ENCODE results near the gene C18orf54. TPM values are rescaled to one million over a fixed set of nuclear protein-coding genes. Genes with fewer than 3 reads are reported as not detected.
A peak's percentile ranks its signal among the peaks of the same experiment; 100 is the strongest.

The C18orf54 gene
- total and polyA plus RNA-seq, 2 donors (not counting 1 experiment from before 2014, with no cell fraction given), result 2.8 to 5.6 TPM

DNA sequence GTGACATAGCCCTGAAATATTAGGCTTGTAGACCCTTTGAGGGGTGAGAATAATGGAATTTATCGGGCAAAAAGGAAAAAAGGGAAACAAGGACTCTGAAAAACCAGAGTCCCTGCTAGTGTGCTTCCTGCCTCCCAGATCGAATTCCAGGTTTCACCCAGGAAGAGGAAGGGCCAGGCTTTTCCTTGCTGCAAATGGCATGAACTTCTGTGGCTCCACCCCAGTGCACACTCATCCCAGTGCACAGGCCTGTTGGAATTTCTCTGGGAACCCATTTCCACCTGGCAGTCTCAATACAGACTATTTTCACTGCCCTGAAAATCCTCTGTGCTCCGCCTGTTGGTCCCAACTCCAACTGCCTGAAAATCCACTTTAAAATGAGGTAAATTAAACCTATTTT, 29.9 kb downstream of the C18orf54 start:
- Histone ChIP-seq H3K27me3 (ENCODE audit: control insufficient read depth, insufficient read depth, low read length) (no peaks in the 10 kb centered on the region), H3K9me3 (ENCODE audit: control insufficient read depth, insufficient read depth, low read depth, low read length) (no peaks in the 10 kb centered on the region), H2AFZ (ENCODE audit: low read length) (peak overlapping the region; percentile 52), H3K4me2 (ENCODE audit: extremely low read depth, insufficient read depth, low read length) (no peak overlapping the region), H4K20me1 (ENCODE audit: control insufficient read depth, extremely low read depth, insufficient read depth, low read length) (no peaks in the 10 kb centered on the region), H3K79me2 (ENCODE audit: control insufficient read depth, insufficient read depth, low read length) (no peaks in the 10 kb centered on the region), H3K4me3 (replicated peaks in 1 of 4; ENCODE audit: control extremely low read depth in 1 of 4, insufficient read depth in 1 of 4, low read depth in 3 of 4, low read length in 4 of 4) (no peak overlapping the region), H3K9ac (ENCODE audit: insufficient read depth, low read length) (no peak overlapping the region), H3K4me1 (ENCODE audit: control insufficient read depth, extremely low read depth, insufficient read depth, low read length) (peaks cover 4% of the 10 kb centered on the region), H3K36me3 (ENCODE audit: control insufficient read depth, insufficient read depth, low read length) (no peaks in the 10 kb centered on the region), H3K27ac (ENCODE audit: insufficient read depth, low read length) (no peak overlapping the region)
- no peak for DNase-seq (ENCODE audit: low read depth in 2 of 2)
- no peak for TF ChIP-seq EZH2 (IDR thresholded peaks at IDR 0.05; ENCODE audit: low read length, missing control alignments)
- TF ChIP-seq, protein P1, sequence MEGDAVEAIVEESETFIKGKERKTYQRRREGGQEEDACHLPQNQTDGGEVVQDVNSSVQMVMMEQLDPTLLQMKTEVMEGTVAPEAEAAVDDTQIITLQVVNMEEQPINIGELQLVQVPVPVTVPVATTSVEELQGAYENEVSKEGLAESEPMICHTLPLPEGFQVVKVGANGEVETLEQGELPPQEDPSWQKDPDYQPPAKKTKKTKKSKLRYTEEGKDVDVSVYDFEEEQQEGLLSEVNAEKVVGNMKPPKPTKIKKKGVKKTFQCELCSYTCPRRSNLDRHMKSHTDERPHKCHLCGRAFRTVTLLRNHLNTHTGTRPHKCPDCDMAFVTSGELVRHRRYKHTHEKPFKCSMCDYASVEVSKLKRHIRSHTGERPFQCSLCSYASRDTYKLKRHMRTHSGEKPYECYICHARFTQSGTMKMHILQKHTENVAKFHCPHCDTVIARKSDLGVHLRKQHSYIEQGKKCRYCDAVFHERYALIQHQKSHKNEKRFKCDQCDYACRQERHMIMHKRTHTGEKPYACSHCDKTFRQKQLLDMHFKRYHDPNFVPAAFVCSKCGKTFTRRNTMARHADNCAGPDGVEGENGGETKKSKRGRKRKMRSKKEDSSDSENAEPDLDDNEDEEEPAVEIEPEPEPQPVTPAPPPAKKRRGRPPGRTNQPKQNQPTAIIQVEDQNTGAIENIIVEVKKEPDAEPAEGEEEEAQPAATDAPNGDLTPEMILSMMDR (conservative IDR thresholded peaks at IDR 0.05 in 1 of 2, IDR thresholded peaks at IDR 0.05 in 1 of 2; ENCODE audit: low read depth in 1 of 2, low read length in 2 of 2), result no peak

DNA sequence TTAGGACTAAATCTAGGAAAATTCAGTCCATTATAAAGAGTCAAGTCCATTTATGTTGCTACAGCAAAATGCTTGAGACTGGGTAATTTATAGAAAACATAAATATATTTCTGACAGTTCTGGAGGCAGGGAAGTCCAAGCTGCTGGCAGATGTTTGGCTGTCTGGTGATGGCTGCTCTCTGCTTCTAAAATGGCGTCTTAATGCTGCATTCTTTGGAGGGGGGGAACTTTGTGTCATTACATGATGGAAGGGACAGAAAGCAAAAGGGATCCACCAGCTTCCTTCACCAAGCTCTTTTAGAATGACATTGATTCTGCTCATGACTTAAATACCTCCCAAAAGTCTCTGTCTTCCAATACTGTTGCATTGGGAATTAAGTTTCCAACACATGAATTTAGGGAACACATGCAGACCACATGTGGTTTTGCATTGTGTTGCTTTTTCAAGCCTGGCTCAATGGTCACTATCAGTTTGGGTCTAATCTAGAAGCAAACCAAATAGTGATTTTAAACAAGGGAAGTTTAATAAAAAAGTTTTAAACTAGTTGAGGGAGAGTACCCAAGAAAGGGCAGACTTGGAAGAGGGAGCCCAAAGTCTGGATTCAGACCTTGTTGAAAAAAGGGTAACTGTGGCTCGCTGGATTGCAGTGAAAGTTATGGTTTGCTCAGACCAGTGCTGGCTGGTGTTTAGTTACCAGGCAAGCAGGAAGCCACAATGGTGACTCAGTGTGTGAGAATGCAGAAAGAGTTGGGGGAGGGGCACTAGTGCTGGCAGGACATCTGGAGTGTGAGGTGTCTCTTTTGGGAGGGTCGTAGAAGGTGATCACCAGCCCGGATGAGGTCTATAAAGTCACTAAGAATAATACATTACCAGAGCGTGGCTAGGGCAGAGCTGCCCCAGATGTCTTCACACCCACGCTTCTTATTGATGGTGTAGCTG, 30.8 kb downstream of the C18orf54 start:
- DNase-seq (ENCODE audit: low read depth in 2 of 2), result peak; percentile 85 to 88
- Histone ChIP-seq H3K36me3 (ENCODE audit: control insufficient read depth, insufficient read depth, low read length) (no peaks in the 10 kb centered on the region), H3K4me1 (ENCODE audit: control insufficient read depth, extremely low read depth, insufficient read depth, low read length) (peaks cover 4% of the 10 kb centered on the region), H3K27ac (ENCODE audit: insufficient read depth, low read length) (peak overlapping the region; percentile 40), H3K79me2 (ENCODE audit: control insufficient read depth, insufficient read depth, low read length) (no peaks in the 10 kb centered on the region), H3K4me3 (replicated peaks in 1 of 4; ENCODE audit: control extremely low read depth in 1 of 4, insufficient read depth in 1 of 4, low read depth in 3 of 4, low read length in 4 of 4) (no peak overlapping the region), H3K9me3 (ENCODE audit: control insufficient read depth, insufficient read depth, low read depth, low read length) (no peaks in the 10 kb centered on the region), H3K4me2 (ENCODE audit: extremely low read depth, insufficient read depth, low read length) (peak overlapping the region; percentile 56), H4K20me1 (ENCODE audit: control insufficient read depth, extremely low read depth, insufficient read depth, low read length) (no peaks in the 10 kb centered on the region), H2AFZ (ENCODE audit: low read length) (peak overlapping the region; percentile 44), H3K27me3 (ENCODE audit: control insufficient read depth, insufficient read depth, low read length) (no peaks in the 10 kb centered on the region), H3K9ac (ENCODE audit: insufficient read depth, low read length) (no peak overlapping the region)
- TF ChIP-seq, protein P1 (conservative IDR thresholded peaks at IDR 0.05 in 1 of 2, IDR thresholded peaks at IDR 0.05 in 1 of 2; ENCODE audit: low read depth in 1 of 2, low read length in 2 of 2), result no peak
- TF ChIP-seq EZH2 (IDR thresholded peaks at IDR 0.05; ENCODE audit: low read length, missing control alignments), result no peak

DNA sequence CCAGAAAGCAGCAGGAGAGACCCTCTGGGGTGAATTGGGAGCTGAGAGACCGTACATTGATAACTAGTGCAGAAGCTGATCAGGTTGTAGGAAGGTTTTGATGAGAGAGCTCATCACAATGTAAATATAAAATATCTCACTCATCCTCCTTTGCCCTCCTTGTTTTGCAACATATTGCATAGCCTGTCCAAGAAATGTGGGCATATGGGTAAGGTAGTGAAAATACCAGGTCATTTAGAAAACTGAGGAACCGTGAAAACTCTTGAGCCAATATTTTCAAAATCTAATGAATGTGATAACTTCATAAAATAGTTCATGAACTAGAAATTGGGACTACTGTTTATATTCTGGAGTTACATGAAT, 31.4 kb downstream of the C18orf54 start:
- Histone ChIP-seq H3K27ac (ENCODE audit: insufficient read depth, low read length) (no peak overlapping the region), H2AFZ (ENCODE audit: low read length) (no peak overlapping the region), H3K4me3 (replicated peaks in 1 of 4; ENCODE audit: control extremely low read depth in 1 of 4, insufficient read depth in 1 of 4, low read depth in 3 of 4, low read length in 4 of 4) (no peak overlapping the region), H3K79me2 (ENCODE audit: control insufficient read depth, insufficient read depth, low read length) (no peaks in the 10 kb centered on the region), H3K4me1 (ENCODE audit: control insufficient read depth, extremely low read depth, insufficient read depth, low read length) (peaks cover 4% of the 10 kb centered on the region), H3K4me2 (ENCODE audit: extremely low read depth, insufficient read depth, low read length) (no peak overlapping the region), H4K20me1 (ENCODE audit: control insufficient read depth, extremely low read depth, insufficient read depth, low read length) (no peaks in the 10 kb centered on the region), H3K27me3 (ENCODE audit: control insufficient read depth, insufficient read depth, low read length) (no peaks in the 10 kb centered on the region), H3K9ac (ENCODE audit: insufficient read depth, low read length) (no peak overlapping the region), H3K9me3 (ENCODE audit: control insufficient read depth, insufficient read depth, low read depth, low read length) (no peaks in the 10 kb centered on the region), H3K36me3 (ENCODE audit: control insufficient read depth, insufficient read depth, low read length) (no peaks in the 10 kb centered on the region)
- no peak for DNase-seq (ENCODE audit: low read depth in 2 of 2)
- TF ChIP-seq EZH2 (IDR thresholded peaks at IDR 0.05; ENCODE audit: low read length, missing control alignments), result no peak
- TF ChIP-seq, protein P1 (conservative IDR thresholded peaks at IDR 0.05 in 1 of 2, IDR thresholded peaks at IDR 0.05 in 1 of 2; ENCODE audit: low read depth in 1 of 2, low read length in 2 of 2), result no peak
